Measurements from ENCODE around the gene ANAPC5. TPM values are rescaled to one million over a fixed set of nuclear protein-coding genes. Genes with fewer than 3 reads are reported as not detected.

ANAPC5 gene
- total and polyA plus RNA-seq, 2 donors from 2014 or later, result 84.3 to 85.1 TPM

DNA sequence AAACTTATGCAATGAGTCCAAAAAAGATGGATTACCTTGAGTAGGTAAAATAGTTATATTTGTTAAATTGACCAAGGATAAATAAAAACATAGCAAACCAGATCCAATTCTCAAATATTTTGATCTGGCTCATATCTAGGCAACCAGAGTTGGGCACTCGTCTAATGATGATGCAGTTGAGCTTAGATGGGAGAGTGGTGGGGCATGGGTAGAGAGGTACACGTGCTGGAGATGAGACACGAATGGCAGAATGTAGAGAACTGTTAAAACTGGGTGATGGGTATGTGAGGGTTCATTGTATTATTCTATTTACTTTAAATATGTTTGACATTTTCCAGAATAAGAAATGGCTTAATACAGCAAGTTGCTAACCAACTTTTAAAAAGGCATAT lies 40.1 kb upstream of the ANAPC5 start:
- Histone ChIP-seq H3K9ac (ENCODE audit: low read length in 3 of 3) (no peak overlapping the region), H3K27me3 (ENCODE audit: control insufficient read depth, insufficient read depth, low read length) (no peaks in the 10 kb centered on the region), H3K27ac (ENCODE audit: low read depth in 2 of 2, low read length in 2 of 2) (no peak overlapping the region), H3K36me3 (ENCODE audit: control insufficient read depth in 2 of 3, insufficient read depth in 3 of 3, low read length in 3 of 3) (no peaks in the 10 kb centered on the region), H3K9me3 (ENCODE audit: control insufficient read depth in 2 of 3, insufficient read depth in 1 of 3, low read length in 3 of 3) (no peaks in the 10 kb centered on the region), H3K4me3 (ENCODE audit: low read length in 3 of 3) (no peak overlapping the region), H3K4me1 (ENCODE audit: control insufficient read depth in 2 of 3, insufficient read depth in 2 of 3, low read depth in 1 of 3, low read length in 3 of 3) (no peaks in the 10 kb centered on the region)
- DNase-seq, result no peak
- TF ChIP-seq CTCF (IDR thresholded peaks at IDR 0.05; ENCODE audit: borderline replicate concordance, extremely low read depth, insufficient read depth), result no peak
- no peak for FAIRE-seq
- intact Hi-C loops (cut with DNase I), result no loop called here

DNA sequence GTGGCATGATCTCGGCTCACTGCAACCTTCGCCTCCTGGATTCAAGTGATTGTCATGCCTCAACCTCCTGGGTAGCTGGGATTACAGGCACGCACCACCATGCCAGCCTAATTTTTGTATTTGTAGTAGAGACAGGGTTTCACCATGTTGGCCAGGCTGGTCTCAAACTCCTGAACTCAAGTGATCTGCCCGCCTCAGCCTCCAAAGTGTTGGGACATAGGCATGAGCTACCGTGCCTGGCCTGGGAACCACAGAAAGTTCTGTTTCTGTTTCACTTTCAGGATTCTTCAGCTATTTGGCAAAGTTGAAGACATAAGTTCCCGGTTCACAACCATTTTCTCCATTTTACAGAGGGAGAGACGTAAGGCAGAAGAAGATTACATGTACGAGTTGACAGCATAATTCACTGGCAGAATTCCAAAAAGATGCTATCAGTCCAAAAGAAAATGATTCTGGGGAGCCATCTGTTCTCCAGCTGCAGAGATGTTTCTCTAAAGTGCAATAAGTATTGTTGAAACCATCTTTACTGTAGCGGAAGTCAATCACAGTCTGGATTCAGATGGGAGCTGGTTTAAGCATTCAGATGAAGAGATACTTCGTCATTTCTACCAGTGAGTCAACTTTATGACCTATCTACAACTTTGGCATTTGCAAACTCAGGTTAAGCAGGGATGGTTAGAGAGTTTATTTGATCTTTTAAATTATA lies 39.6 kb upstream of the ANAPC5 start:
- Histone ChIP-seq H3K36me3 (ENCODE audit: control insufficient read depth in 2 of 3, insufficient read depth in 3 of 3, low read length in 3 of 3) (no peaks in the 10 kb centered on the region), H3K27me3 (ENCODE audit: control insufficient read depth, insufficient read depth, low read length) (no peaks in the 10 kb centered on the region), H3K27ac (ENCODE audit: low read depth in 2 of 2, low read length in 2 of 2) (no peak overlapping the region), H3K9me3 (ENCODE audit: control insufficient read depth in 2 of 3, insufficient read depth in 1 of 3, low read length in 3 of 3) (no peaks in the 10 kb centered on the region), H3K9ac (ENCODE audit: low read length in 3 of 3) (no peak overlapping the region), H3K4me3 (ENCODE audit: low read length in 3 of 3) (no peak overlapping the region), H3K4me1 (ENCODE audit: control insufficient read depth in 2 of 3, insufficient read depth in 2 of 3, low read depth in 1 of 3, low read length in 3 of 3) (no peaks in the 10 kb centered on the region)
- FAIRE-seq (no peak), DNase-seq (peak in 1 of 5 donors; percentile 55)
- intact Hi-C loops (cut with DNase I), result no loop called here
- TF ChIP-seq CTCF (IDR thresholded peaks at IDR 0.05; ENCODE audit: borderline replicate concordance, extremely low read depth, insufficient read depth), result no peak

GRCh38 chr12:121390856-121391255 lies 38.6 kb upstream of the ANAPC5 start:
- Histone ChIP-seq H3K9ac (ENCODE audit: low read length in 3 of 3) (no peak overlapping the region), H3K4me1 (ENCODE audit: control insufficient read depth in 2 of 3, insufficient read depth in 2 of 3, low read depth in 1 of 3, low read length in 3 of 3) (no peaks in the 10 kb centered on the region), H3K27ac (ENCODE audit: low read depth in 2 of 2, low read length in 2 of 2) (no peak overlapping the region), H3K36me3 (ENCODE audit: control insufficient read depth in 2 of 3, insufficient read depth in 3 of 3, low read length in 3 of 3) (no peaks in the 10 kb centered on the region), H3K27me3 (ENCODE audit: control insufficient read depth, insufficient read depth, low read length) (no peaks in the 10 kb centered on the region), H3K4me3 (ENCODE audit: low read length in 3 of 3) (no peak overlapping the region), H3K9me3 (ENCODE audit: control insufficient read depth in 2 of 3, insufficient read depth in 1 of 3, low read length in 3 of 3) (no peaks in the 10 kb centered on the region)
- no peak for TF ChIP-seq CTCF (IDR thresholded peaks at IDR 0.05; ENCODE audit: borderline replicate concordance, extremely low read depth, insufficient read depth)
- intact Hi-C loops (cut with DNase I), result no loop called here
- no peak for DNase-seq
- no peak for FAIRE-seq

Data from kidney (tissue), 14 donors.